Spinal cord (tissue), 10 donors: ENCODE measurements around the gene DCST1. TPM values are rescaled to one million over a fixed set of nuclear protein-coding genes. Genes with fewer than 3 reads are reported as not detected.
"Not testable (repeated sequence)": the region's sequence is repeated elsewhere in the genome, so short reads cannot be mapped to it uniquely, and the experiment has no call there.

Experiments used
- DNase-seq, 6 donors: peaks; one replicate each; pipeline versions ENCODE4 v3.0.0 to v3.0.0-alpha.2; 2013 to 2015; ENCODE audit warnings: low spot score in 6 of 6, low read depth in 4 of 6
- H3K27ac ChIP-seq: one replicate; pipeline ENCODE4 v1.5.1; 2013; ENCODE audit warnings: low read depth, low read length, control low read depth
- H3K27me3 ChIP-seq: one replicate; pipeline ENCODE4 v1.6.1; 2013; ENCODE audit warnings: low read length; ENCODE audit not compliant: control insufficient read depth, insufficient read depth
- H3K36me3 ChIP-seq: one replicate; pipeline ENCODE4 v1.6.1; 2013; ENCODE audit warnings: low read length; ENCODE audit not compliant: control insufficient read depth, insufficient read depth
- H3K4me1 ChIP-seq: one replicate; pipeline ENCODE4 v1.6.1; 2013; ENCODE audit warnings: low read length; ENCODE audit not compliant: control insufficient read depth, insufficient read depth
- H3K4me3 ChIP-seq: one replicate; pipeline ENCODE4 v1.5.1; 2013; ENCODE audit warnings: low read depth, low read length, control low read depth
- H3K9me3 ChIP-seq: one replicate; pipeline ENCODE4 v1.6.1; 2013; ENCODE audit warnings: low read length; ENCODE audit not compliant: control insufficient read depth, insufficient read depth
- WGBS: methylation state at CpG from one replicate; pipeline ENCODE4 v1.1.5; 2013; ENCODE audit warnings: missing lambda C conversion rate; ENCODE audit not compliant: insufficient coverage; 5-methylcytosine and 5-hydroxymethylcytosine counted together
- long read RNA-seq, 4 donors: transcript quantifications; one replicate each; lab custom pipeline, GENCODE V29; 2026
- polyA plus RNA-seq, 2 donors: library from polyadenylated mRNA; unstranded; fragments of 120-200 nt; gene quantifications; one replicate each; pipeline ENCODE4 v1.2.1, GENCODE V29; 2013; ENCODE audit not compliant: insufficient read length in 2 of 2
- total RNA-seq, 2 donors: library from RNA; depleted of rRNA in 1 of 2; stranded (reverse); fragments of 120-200 nt in 1 of 2; fragments of >200 nt in 1 of 2; gene quantifications; one replicate each; pipeline versions ENCODE4 v1.2.3 to v1.2.4, GENCODE V29; 2013 to 2014
- donor health status: healthy.

Gene DCST1
- total RNA-seq (not detected), polyA plus RNA-seq (under 1 TPM; 0.11 to 0.33 TPM)
- long read RNA-seq, donor 1 = 0 reads
- long read RNA-seq, donor 2 = 0 reads
- long read RNA-seq, donor 3 = 0 reads
- long read RNA-seq, donor 4 = 0 reads

GRCh38 chr1:155033524-155033923 is at the start of gene DCST1, which contains the start of gene DCST2:
DCST1 (plus strand) TSS chr1:155033824; CDS start chr1:155034037, 213 bp downstream.
DCST2 (minus strand) TSS chr1:155033781; CDS start chr1:155033701, 80 bp downstream.
- no peaks in the 10 kb centered on the region for H3K27me3 ChIP-seq
- H3K4me1 ChIP-seq = no peaks in the 10 kb centered on the region
- H3K36me3 ChIP-seq = no peaks in the 10 kb centered on the region
- DNase-seq = no peak
- H3K27ac ChIP-seq = no peak within 1 kb of the TSS
- H3K4me3 ChIP-seq = no peak within 1 kb of the TSS
- H3K9me3 ChIP-seq = no peaks in the 10 kb centered on the region
- WGBS = 91% methylated on average over 9 of the region's 9 CpGs

DNA sequence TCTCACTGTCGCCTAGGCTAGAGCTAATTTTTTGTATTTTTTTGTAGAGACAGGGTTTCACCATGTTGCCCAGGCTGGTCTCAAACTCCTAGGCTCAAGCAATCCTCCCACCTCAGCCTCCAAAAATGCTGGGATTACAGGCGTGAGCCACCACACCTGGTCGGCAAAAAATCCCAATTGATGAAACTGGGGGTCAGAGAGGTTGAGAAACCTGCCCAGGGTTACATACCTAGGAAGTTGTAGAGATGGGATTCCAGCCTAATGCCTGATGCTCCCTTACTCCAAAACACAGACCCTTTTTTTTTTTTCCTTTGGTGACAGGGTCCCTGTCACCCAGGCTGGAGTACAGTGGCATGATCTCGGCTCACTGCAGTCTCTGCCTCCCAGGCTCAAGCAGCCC is 46.9 kb upstream of the DCST1 start:
- 100% methylated on average over 1 of the region's 4 CpGs for WGBS
- not testable (repeated sequence) for DNase-seq, H3K9me3 ChIP-seq, H3K27ac ChIP-seq, H3K27me3 ChIP-seq, H3K4me3 ChIP-seq
- Histone ChIP-seq H3K36me3 (peaks cover 51% of the 10 kb centered on the region), H3K4me1 (peaks cover 23% of the 10 kb centered on the region)

- Histone ChIP-seq H3K27ac (no peak overlapping the region), H3K27me3 (no peaks in the 10 kb centered on the region), H3K36me3 (peaks cover 51% of the 10 kb centered on the region), H3K4me3 (no peak overlapping the region), H3K9me3 (no peaks in the 10 kb centered on the region), H3K4me1 (peaks cover 18% of the 10 kb centered on the region)
- no peak for DNase-seq
- 89% methylated on average over 5 of the region's 6 CpGs for WGBS
Observed at GRCh38 chr1:154987326-154987725, 46.3 kb upstream of the DCST1 start.

- Histone ChIP-seq H3K27ac (no peak overlapping the region), H3K9me3 (no peaks in the 10 kb centered on the region), H3K36me3 (peaks cover 55% of the 10 kb centered on the region), H3K27me3 (no peaks in the 10 kb centered on the region), H3K4me1 (peaks cover 18% of the 10 kb centered on the region), H3K4me3 (no peak overlapping the region)
- 93% methylated on average over 11 of the region's 17 CpGs for WGBS
- no peak for DNase-seq
Observed at GRCh38 chr1:154988058-154988954, 45.3 kb upstream of the DCST1 start.

DNA sequence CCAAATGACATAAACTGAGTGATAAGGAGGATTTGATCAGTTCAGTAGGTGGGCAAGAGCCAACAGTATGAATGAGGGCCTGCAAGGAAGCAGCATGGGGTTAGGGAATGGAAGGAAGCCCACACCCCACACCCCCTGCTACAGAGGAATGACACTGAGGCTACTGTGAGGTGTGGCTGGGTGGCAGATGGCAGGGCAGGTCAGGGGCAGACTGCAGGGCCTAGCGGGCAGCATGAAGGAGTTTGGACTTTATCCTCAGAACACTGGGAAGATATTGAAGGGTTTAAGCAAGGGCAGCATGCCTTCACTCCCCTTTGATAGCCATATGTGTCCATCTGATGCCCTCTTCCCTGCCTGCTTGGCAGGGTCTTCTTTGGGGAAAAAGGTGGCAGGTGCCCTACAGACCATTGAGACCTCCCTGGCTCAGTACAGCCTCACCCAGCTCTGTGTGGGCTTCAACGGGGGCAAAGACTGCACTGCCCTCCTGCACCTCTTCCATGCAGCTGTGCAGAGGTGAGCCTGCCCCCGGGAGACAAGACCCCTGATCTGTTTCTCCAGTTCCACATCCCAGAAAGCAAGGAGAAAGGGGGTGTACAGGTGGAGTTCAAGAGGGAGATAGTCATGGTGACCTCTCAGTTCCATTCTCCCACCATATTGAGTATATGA is 44.3 kb upstream of the DCST1 start:
- Histone ChIP-seq H3K9me3 (no peaks in the 10 kb centered on the region), H3K27ac (no peak overlapping the region), H3K27me3 (no peaks in the 10 kb centered on the region), H3K4me3 (no peak overlapping the region), H3K36me3 (peaks cover 55% of the 10 kb centered on the region), H3K4me1 (peaks cover 9% of the 10 kb centered on the region)
- DNase-seq = no peak
- 100% methylated on average over 2 of the region's 3 CpGs for WGBS

DNA sequence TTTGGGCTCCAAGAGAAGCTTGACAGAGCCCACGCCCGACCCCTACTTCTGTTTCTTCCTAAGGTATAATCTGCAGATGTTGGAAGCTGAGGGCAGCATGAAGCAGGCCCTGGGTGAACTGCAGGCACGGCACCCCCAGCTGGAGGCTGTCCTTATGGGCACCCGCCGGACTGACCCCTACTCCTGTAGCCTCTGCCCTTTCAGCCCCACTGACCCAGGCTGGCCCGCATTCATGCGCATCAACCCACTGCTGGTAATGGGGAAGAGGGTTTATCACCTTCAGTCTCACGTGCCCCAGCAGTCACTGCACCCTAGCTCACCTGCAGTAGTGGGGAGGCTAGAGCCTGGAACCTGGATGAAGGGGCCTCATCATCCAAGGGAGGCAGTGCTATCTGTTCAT is 43.3 kb upstream of the DCST1 start:
- H3K4me1 ChIP-seq = peaks cover 4% of the 10 kb centered on the region
- H3K9me3 ChIP-seq = no peaks in the 10 kb centered on the region
- no peaks in the 10 kb centered on the region for H3K27me3 ChIP-seq
- H3K36me3 ChIP-seq = peaks cover 55% of the 10 kb centered on the region
- H3K27ac ChIP-seq = no peak overlapping the region
- 100% methylated on average over 2 of the region's 8 CpGs for WGBS
- H3K4me3 ChIP-seq = no peak overlapping the region
- no peak for DNase-seq

GRCh38 chr1:154992721-154993571 is 40.7 kb upstream of the DCST1 start:
- no peak overlapping the region for H3K27ac ChIP-seq
- 57% methylated on average over 3 of the region's 14 CpGs for WGBS
- no peak for DNase-seq
- H3K4me1 ChIP-seq = peaks cover 4% of the 10 kb centered on the region
- H3K27me3 ChIP-seq = no peaks in the 10 kb centered on the region
- no peaks in the 10 kb centered on the region for H3K9me3 ChIP-seq
- peaks cover 37% of the 10 kb centered on the region for H3K36me3 ChIP-seq
- H3K4me3 ChIP-seq = no peak overlapping the region

GRCh38 chr1:154993572-154994268 is 39.9 kb upstream of the DCST1 start, which contains the start of gene LENEP:
LENEP (plus strand) TSS chr1:154993586; CDS start chr1:154993608, 22 bp downstream.
- WGBS = 93% methylated on average over 3 of the region's 8 CpGs
- no peak within 1 kb of the TSS for H3K4me3 ChIP-seq
- no peak for DNase-seq
- peaks cover 2% of the 10 kb centered on the region for H3K4me1 ChIP-seq
- peaks cover 29% of the 10 kb centered on the region for H3K36me3 ChIP-seq
- H3K27me3 ChIP-seq = no peaks in the 10 kb centered on the region
- no peak within 1 kb of the TSS for H3K27ac ChIP-seq
- no peaks in the 10 kb centered on the region for H3K9me3 ChIP-seq

- no peak for DNase-seq
- H3K36me3 ChIP-seq = peaks cover 24% of the 10 kb centered on the region
- H3K4me1 ChIP-seq = peaks cover 8% of the 10 kb centered on the region
- no peak overlapping the region for H3K27ac ChIP-seq
- H3K9me3 ChIP-seq = no peaks in the 10 kb centered on the region
- 93% methylated on average over 1 of the region's 1 CpG for WGBS
- H3K4me3 ChIP-seq = no peak overlapping the region
- no peaks in the 10 kb centered on the region for H3K27me3 ChIP-seq
Observed at GRCh38 chr1:154994269-154994587, 39.4 kb upstream of the DCST1 start.
